NCI-H748 treated with DMSO at 0.1 percent for 48 hours (cell line): ENCODE measurements around the gene MPND.
A peak's percentile ranks its signal among the peaks of the same experiment; 100 is the strongest.
"Not testable (repeated sequence)": the region's sequence is repeated elsewhere in the genome, so short reads cannot be mapped to it uniquely, and the experiment has no call there.

Experiments used
- DNase-seq: peaks from one replicate; lab custom pipeline; 2025; lab: John Stamatoyannopoulos, UW

The MPND gene

GRCh38 chr19:4319067-4319718 lies 24.2 kb upstream of the MPND start:
- DNase-seq = no peak

GRCh38 chr19:4320419-4320818 lies 22.9 kb upstream of the MPND start:
- DNase-seq = no peak

DNA sequence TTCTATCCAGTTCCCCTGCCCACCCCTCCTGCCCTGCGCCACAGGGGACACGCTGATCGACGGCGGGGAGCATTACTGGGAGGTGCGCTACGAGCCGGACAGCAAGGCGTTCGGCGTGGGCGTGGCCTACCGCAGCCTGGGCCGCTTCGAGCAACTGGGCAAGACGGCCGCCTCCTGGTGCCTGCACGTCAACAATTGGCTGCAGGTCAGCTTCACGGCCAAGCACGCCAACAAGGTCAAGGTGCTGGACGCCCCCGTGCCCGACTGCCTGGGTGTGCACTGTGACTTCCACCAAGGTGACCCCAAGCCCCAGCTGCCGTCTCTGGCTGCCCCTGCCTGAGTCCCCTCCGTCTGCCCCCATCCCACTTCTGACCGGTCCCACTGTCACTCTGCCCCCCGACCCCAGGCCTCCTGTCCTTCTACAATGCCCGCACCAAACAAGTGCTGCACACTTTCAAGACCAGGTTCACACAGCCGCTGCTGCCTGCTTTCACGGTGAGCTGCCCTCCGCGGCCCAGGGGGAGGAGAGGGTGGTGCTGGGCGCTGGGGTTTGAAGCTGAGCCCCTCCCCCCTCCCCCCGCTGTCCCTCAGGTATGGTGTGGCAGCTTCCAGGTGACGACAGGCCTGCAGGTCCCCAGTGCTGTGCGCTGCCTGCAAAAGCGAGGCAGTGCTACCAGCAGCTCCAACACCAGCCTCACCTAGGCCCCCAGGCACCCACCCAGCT lies 20.3 kb upstream of the MPND start:
- no peak for DNase-seq

- DNase-seq = no peak
These were observed 19.7 kb upstream of the MPND start for GRCh38 chr19:4323692-4324091.

DNA sequence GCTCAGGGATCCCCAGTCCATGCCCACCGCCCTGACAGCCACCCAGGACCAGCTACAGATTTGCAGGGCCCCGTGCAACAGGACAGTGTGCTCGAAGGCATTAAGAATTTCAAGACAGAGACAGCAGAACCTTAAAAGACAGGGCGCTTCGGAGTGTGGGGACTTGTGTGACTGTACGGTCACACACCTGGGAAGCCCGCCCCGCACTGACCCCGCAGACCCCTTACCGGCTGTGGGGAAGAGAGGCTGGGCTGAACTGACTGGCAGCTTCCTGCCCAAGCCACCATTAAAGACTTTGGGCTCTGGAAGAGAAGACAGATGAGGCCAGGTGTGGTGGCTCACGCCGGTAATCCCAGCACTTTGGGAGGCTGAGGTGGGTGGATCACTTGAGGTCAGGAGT lies 19.1 kb upstream of the MPND start:
- no peak for DNase-seq

DNA sequence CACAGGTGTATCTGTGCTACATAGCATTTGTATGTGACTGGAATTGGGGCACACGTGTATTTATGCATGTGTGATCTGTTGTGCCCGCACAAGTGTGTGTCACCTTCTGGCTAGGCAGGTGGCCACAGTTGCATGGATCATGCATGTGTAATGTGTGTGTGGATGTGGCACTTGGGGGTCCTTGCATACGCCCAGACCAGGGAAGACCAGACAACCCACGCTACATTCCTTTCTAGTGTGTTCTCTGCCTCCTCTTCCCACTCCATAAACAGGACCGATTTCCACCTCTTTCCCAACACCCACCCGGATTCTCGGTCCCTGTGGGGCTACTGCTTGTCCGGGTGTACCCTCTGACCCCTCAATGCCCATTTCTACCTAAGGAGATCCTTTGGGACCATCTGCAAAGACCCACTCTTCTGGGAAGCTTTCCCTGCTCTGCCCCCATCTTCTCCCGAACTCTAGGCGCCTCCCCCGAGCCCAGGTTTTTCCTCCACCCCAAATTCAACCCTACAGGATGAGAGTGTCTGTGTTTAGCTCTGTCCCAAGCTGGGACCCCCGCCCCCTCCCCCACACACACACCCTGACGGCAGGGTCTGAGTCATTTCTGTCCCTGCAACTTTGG lies 17.0 kb upstream of the MPND start:
- no peak for DNase-seq

DNA sequence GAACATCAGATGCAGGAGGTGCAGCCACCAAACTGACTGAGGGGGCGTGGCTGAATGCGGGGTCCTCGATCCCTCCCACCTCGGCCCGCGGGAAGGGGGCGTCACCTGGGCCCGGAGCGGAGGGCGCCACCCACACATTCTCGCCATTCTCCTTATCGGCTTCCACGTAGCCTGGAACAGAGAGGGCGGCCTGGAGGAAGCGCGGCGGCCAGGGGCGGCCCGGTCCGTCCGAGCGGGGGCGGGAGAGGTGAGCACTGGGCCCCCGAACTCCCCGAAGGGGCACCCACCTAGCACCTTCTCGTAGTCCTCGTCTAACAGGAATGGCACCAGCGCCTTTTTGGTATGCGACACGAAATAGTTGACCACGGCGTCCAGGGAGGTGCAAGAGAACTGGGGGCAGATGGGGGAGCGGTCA lies 16.5 kb upstream of the MPND start:
- no peak for DNase-seq

GRCh38 chr19:4327252-4327876 lies 16.0 kb upstream of the MPND start:
- no peak for DNase-seq

- no peak for DNase-seq
These were observed 15.5 kb upstream of the MPND start for GRCh38 chr19:4327877-4328242.

DNA sequence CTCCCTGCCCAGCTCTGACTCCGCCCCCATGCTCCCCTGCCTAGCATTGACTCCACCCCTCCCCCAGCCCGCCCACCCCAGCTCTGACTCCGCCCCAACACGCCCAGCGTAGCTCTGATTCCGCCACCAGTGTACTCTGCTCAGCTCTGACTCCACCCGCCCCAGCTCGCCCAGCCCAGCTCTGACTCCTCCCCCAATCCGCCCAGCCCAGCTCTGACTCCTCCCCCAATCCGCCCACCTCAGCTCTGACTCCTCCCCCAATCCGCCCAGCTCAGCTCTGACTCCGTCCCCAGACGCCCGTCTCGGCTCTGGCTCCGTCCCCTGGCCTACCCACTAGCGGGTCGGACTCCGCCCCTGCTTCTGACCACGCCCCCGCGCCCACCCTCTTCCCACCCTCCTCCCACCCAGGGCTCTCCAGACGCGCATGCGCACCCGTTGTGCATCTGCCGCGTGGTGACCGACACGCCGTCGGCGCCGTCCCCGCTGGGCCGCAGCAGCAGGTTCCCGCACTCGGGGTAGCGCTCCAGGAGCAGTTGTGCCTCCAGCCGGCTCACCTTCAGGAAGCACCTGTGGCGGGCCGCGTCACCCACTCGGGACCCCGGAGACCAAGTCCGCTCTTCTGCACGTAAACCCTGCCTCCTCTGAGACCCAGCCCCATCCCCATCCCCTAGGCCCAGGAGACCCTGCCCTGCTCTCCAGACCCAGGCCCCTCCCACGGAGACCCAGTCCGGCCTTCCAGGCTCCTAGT lies 14.9 kb upstream of the MPND start:
- no peak for DNase-seq

GRCh38 chr19:4328991-4329681 lies 14.2 kb upstream of the MPND start:
- DNase-seq = not testable (repeated sequence)

DNA sequence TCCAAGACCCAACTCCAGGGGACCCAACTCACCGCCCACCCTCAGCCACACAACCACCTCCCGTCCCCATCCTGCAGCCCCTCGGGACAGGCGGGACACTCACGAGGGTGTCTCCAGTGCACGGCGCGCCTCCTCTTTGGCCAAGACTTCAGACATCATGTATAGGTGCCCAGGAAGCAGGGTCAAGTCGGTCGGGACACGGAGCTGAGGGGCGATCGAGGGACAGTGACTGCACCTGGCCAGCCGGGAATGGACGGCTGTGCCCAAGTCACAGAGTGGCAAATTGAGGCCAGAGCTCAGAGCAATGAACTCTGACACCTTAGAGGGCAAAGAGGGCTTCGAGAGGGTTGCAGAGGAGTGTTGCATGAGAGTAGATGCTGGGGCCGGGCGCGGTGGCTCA lies 13.5 kb upstream of the MPND start:
- no peak for DNase-seq

DNA sequence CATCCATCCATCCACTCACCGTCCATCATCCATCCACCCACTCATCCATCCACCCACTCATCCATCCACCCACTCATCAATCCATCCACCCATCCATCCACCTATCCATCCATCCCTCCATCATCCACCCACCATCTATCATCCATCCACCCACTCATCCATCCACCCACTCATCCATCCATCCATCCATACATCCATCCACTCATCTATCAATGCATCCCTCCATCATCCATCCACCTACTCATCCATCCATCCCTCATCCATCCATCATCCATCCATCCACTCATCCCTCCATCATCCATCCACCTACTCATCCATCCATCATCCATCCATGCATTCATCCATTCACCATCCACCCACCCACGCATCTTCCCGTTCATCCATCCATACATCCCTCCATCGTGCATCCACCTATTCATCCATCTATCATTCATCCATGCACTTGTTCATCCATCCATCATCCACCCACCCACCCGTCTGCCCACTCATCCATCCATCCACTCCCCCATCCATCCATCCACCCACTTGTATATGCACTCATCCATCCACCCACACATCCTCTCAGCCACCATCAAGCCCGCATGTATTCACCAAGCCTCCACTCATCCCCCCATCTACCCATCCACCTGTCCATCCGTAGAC lies 8.3 kb upstream of the MPND start:
- DNase-seq = no peak

DNA sequence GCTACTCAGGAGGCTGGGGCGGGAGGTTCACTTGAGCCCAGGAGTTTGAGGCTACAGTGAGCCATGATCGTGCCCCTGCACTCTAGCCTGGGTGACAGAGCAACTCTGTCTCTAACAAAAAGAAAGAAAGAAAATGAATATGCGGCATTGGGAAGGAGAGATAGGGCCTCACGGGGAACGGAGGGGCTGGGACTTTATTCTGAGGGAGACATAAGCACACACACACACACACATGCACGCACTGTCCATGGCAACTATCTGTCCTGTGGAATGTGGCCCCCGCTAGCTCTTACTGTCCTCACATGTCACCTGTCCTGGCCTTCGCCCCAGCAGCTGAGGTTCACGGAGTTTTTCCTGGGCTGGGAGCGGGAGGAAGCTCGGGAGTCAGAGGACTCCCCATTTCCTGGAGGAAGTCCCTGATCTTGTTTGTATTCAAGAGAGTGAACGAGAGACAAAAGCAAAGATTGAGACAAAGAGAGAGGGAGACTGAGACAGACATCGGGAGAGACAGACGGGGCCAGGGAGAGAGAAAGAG lies 5.4 kb upstream of the MPND start:
- DNase-seq = no peak

GRCh38 chr19:4338441-4339355 lies 4.7 kb upstream of the MPND start, which contains the start of gene STAP2:
TSS of gene STAP2 (minus strand) at chr19:4338827. CDS start at chr19:4338753, 74 bp downstream.
- no peak for DNase-seq

- no peak for DNase-seq
These were observed 1.1 kb upstream of the MPND start for GRCh38 chr19:4342314-4342614.

- DNase-seq = peak; percentile 98
These were observed 570 bp upstream of the MPND start for GRCh38 chr19:4342615-4343369.

DNA sequence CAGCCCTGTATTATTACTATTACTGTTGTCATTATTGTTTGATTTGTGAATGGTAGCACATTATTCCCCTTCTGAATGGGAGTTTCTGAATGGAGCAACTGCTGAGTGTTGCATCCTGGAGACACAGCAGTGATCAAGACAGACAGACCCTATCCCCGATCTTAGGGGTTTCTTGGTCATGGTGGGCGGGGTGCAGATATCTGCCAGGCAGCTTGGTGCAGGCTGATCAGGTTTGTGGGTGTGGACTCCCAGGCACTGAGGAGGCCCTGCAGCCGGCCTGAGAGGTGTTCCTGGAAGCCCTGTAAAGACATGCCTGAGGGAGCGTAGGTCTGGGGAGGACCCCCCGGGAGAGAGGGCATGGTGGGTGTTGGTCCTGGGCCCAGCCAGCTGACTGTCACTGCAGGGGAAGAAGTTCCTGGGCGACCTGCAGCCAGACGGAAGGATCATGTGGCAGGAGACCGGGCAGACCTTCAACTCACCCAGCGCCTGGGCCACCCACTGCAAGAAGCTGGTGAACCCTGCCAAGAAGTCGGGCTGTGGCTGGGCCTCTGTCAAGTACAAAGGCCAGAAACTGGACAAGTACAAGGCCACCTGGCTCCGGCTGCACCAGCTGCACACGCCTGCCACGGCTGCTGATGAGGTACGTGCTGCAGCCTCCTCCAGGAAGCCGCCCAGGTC lies 2.1 kb downstream of the MPND start:
- DNase-seq = no peak

- DNase-seq = no peak
These were observed 2.6 kb downstream of the MPND start for GRCh38 chr19:4346020-4346383.
